Kidney (tissue), 14 donors: ENCODE data around the gene ADGRF3. TPM values are rescaled to one million over a fixed set of nuclear protein-coding genes. Genes with fewer than 3 reads are reported as not detected.
"Not testable (repeated sequence)": the region's sequence is repeated elsewhere in the genome, so short reads cannot be mapped to it uniquely, and the experiment has no call there.

ENCODE experiments used
- DNase-seq, 5 donors: peaks; one replicate each; pipeline ENCODE4 v3.0.0-alpha.2; 2013 to 2020
- FAIRE-seq: peaks from 2 replicates; lab custom pipeline; 2012; peaks lifted over from hg19 to GRCh38; lab: Jason Lieb, UNC
- H3K27ac ChIP-seq, 2 donors: one replicate each; pipeline ENCODE4 v1.7.0; 2013; ENCODE audit warnings: low read depth in 2 of 2, low read length in 2 of 2, inconsistent platforms in 1 of 2
- H3K27me3 ChIP-seq: one replicate; pipeline ENCODE4 v1.7.1; 2013; ENCODE audit warnings: low read length, inconsistent platforms; ENCODE audit not compliant: control insufficient read depth, insufficient read depth
- H3K36me3 ChIP-seq, 3 donors: one replicate each; pipeline versions ENCODE4 v1.7.0 to v1.7.1; 2013; ENCODE audit warnings: low read length in 3 of 3, control low read depth in 1 of 3, inconsistent platforms in 1 of 3; ENCODE audit not compliant: insufficient read depth in 3 of 3, control insufficient read depth in 2 of 3
- H3K4me1 ChIP-seq, 3 donors: one replicate each; pipeline versions ENCODE4 v1.7.0 to v1.7.1; 2013; ENCODE audit warnings: low read length in 3 of 3, inconsistent platforms in 1 of 3, low read depth in 1 of 3; ENCODE audit not compliant: control insufficient read depth in 2 of 3, insufficient read depth in 2 of 3
- H3K4me3 ChIP-seq, 3 donors: one replicate each; pipeline versions ENCODE4 v1.7.0 to v1.8.1; 2013; ENCODE audit warnings: low read length in 3 of 3, control low read depth in 1 of 3, inconsistent platforms in 1 of 3
- H3K9ac ChIP-seq, 3 donors: one replicate each; pipeline versions ENCODE4 v1.7.0 to v1.7.1; 2013; ENCODE audit warnings: low read length in 3 of 3, control low read depth in 1 of 3, inconsistent platforms in 1 of 3
- H3K9me3 ChIP-seq, 3 donors: one replicate each; pipeline versions ENCODE4 v1.7.0 to v1.7.1; 2013; ENCODE audit warnings: low read length in 3 of 3, control low read depth in 1 of 3, inconsistent platforms in 1 of 3; ENCODE audit not compliant: control insufficient read depth in 2 of 3, insufficient read depth in 1 of 3
- CTCF ChIP-seq: IDR thresholded peaks from 3 replicates; pipeline ENCODE4 v1.5.1; 2012; ENCODE audit warnings: mild to moderate bottlenecking, moderate library complexity, borderline replicate concordance; ENCODE audit not compliant: insufficient read depth; ENCODE audit errors: extremely low read depth
- intact Hi-C: fragments of 100-400 bp; cut with DNase I; formaldehyde crosslinking; loops from one replicate; pipeline ENCODE4 v1.11.1; 2022
- polyA plus RNA-seq: library from polyadenylated mRNA; stranded (reverse); fragments of 350-450 nt; fragmentation: Illumina TruSeq; extraction: RNeasy Lipid Tissue Mini Kit (QIAGEN cat#74804); gene quantifications from one replicate; pipeline ENCODE4 v1.2.3, GENCODE V29; 2014; ENCODE audit warnings: low read depth, low replicate concordance; ENCODE audit not compliant: insufficient read depth
- total RNA-seq: library from RNA; stranded (reverse); fragmentation: NEBNext Ultra II Directional; extraction: Animal tissue kit (Norgen Biotek cat#: 25700); gene quantifications from one replicate; pipeline ENCODE4 v1.2.1, GENCODE V29; 2021
- donor health status: control.
- donor health status: control.
- donor health status: control.
- donor health status: control.
- donor health status: control.
- donor health status: DM: yes; HTN: yes; CAD: no.
- donor health status: Normal renal cell carcinoma (clear cell type).

ADGRF3 gene
- total and polyA plus RNA-seq, 2 donors from 2014 or later = 0.94 to 1.8 TPM

GRCh38 chr2:26336719-26337118 is 9.9 kb downstream of the ADGRF3 start:
- no peaks in the 10 kb centered on the region for H3K36me3 ChIP-seq

GRCh38 chr2:26335231-26335630 is 11.4 kb downstream of the ADGRF3 start:
- FAIRE-seq (no peak), DNase-seq (peak in 1 of 5 donors; percentile 42)
- H3K36me3 ChIP-seq = no peaks in the 10 kb centered on the region
- intact Hi-C loops = no loop called here
- no peak overlapping the region for H3K9ac ChIP-seq
- no peaks in the 10 kb centered on the region for H3K9me3 ChIP-seq
- no peak for TF ChIP-seq CTCF
- no peaks in the 10 kb centered on the region for H3K27me3 ChIP-seq
- H3K4me3 ChIP-seq = no peak overlapping the region
- no peaks in the 10 kb centered on the region for H3K4me1 ChIP-seq
- no peak overlapping the region for H3K27ac ChIP-seq

More at GRCh38 chr2:26336719-26337118, 9.9 kb downstream of the ADGRF3 start:
- no peaks in the 10 kb centered on the region for H3K27me3 ChIP-seq
- no peak overlapping the region for H3K27ac ChIP-seq
- H3K4me3 ChIP-seq = no peak overlapping the region
- no peak overlapping the region for H3K9ac ChIP-seq
- DNase-seq (no peak), FAIRE-seq (no peak)
- no peaks in the 10 kb centered on the region for H3K4me1 ChIP-seq
- H3K9me3 ChIP-seq = no peaks in the 10 kb centered on the region
- TF ChIP-seq CTCF = no peak
- intact Hi-C loops = no loop called here

GRCh38 chr2:26333293-26333692 is 13.3 kb downstream of the ADGRF3 start:
- no peak overlapping the region for H3K9ac ChIP-seq
- H3K27me3 ChIP-seq = no peaks in the 10 kb centered on the region
- TF ChIP-seq CTCF = no peak
- FAIRE-seq (no peak), DNase-seq (peak in 3 of 5 donors; percentile 35 to 69 (median 59))
- no peaks in the 10 kb centered on the region for H3K9me3 ChIP-seq
- H3K4me1 ChIP-seq = no peaks in the 10 kb centered on the region
- intact Hi-C loops = no loop called here
- no peaks in the 10 kb centered on the region for H3K36me3 ChIP-seq
- H3K4me3 ChIP-seq = no peak overlapping the region
- H3K27ac ChIP-seq = no peak overlapping the region

- H3K27ac ChIP-seq, H3K9me3 ChIP-seq, H3K4me1 ChIP-seq, H3K36me3 ChIP-seq, intact Hi-C loops, FAIRE-seq, H3K9ac ChIP-seq, DNase-seq, H3K27me3 ChIP-seq, H3K4me3 ChIP-seq: not testable (repeated sequence)
These were observed 15.3 kb downstream of the ADGRF3 start for GRCh38 chr2:26331321-26331720.
